Heart left ventricle (tissue), 16 donors: Measurements from ENCODE around the gene TMEM234. TPM values are rescaled to one million over a fixed set of nuclear protein-coding genes. Genes with fewer than 3 reads are reported as not detected.

ENCODE experiments used
- ATAC-seq, 4 donors: fragments of 200-7000 bp; cut with Tn5 transposase; one replicate each; pipeline ENCODE4 v1.9.1; 2020 to 2022; ENCODE audit warnings: moderate library complexity in 4 of 4, mild to moderate bottlenecking in 3 of 4, moderate number of reproducible peaks in 1 of 4
- DNase-seq, 5 donors: peaks; one replicate each; pipeline ENCODE4 v3.0.0-alpha.2; 2020
- H3K27ac ChIP-seq, 12 donors: fragments of 200-600 bp; sonication (generic) in 4 of 12; one replicate each; pipeline versions ENCODE4 v1.5.0 to v1.8.0; 2016 to 2022; ENCODE audit warnings: mild to moderate bottlenecking in 2 of 12
- H3K27me3 ChIP-seq, 9 donors: fragments of 200-600 bp; sonication (generic) in 2 of 9; one replicate each; pipeline versions ENCODE4 v1.5.1 to v1.8.0; 2016 to 2022; ENCODE audit warnings: mild to moderate bottlenecking in 3 of 9
- H3K36me3 ChIP-seq, 9 donors: fragments of 200-600 bp; sonication (generic) in 2 of 9; one replicate each; pipeline versions ENCODE4 v1.5.0 to v1.8.0; 2018 to 2022; ENCODE audit warnings: mild to moderate bottlenecking in 2 of 9
- H3K4me1 ChIP-seq, 12 donors: fragments of 200-600 bp; sonication (generic) in 4 of 12; one replicate each; pipeline versions ENCODE4 v1.5.0 to v1.8.0; 2016 to 2022; ENCODE audit warnings: mild to moderate bottlenecking in 3 of 12
- H3K4me3 ChIP-seq, 12 donors: fragments of 200-600 bp; sonication (generic) in 4 of 12; one replicate each; pipeline versions ENCODE4 v1.5.0 to v1.8.0; 2017 to 2022; ENCODE audit warnings: mild to moderate bottlenecking in 9 of 12, moderate library complexity in 4 of 12
- H3K9me3 ChIP-seq, 12 donors: fragments of 200-600 bp; sonication (generic) in 4 of 12; one replicate each; pipeline versions ENCODE4 v1.5.0 to v1.8.0; 2016 to 2022; ENCODE audit warnings: mild to moderate bottlenecking in 1 of 12
- CTCF ChIP-seq, 12 donors: fragments of 200-600 bp; sonication (generic) in 4 of 12; IDR thresholded peaks; one replicate each; pipeline versions ENCODE4 v1.5.0 to v1.8.0; 2018 to 2022; ENCODE audit warnings: antibody characterized with exemption in 12 of 12, mild to moderate bottlenecking in 5 of 12
- POLR2A ChIP-seq, 2 donors: fragments of 450-650 bp; IDR thresholded peaks; one replicate each; pipeline ENCODE4 v1.6.1; 2017; ENCODE audit warnings: antibody characterized with exemption in 2 of 2, mild to moderate bottlenecking in 2 of 2, moderate library complexity in 2 of 2
- WGBS, 4 donors: extraction: QIAGEN DNeasy Blood & Tissue Kit in 2 of 4; methylation state at CpG; one replicate each; pipeline versions ENCODE4 v1.1.5 to v1.1.7; 2013 to 2018; 5-methylcytosine and 5-hydroxymethylcytosine counted together
- intact Hi-C, 10 donors: fragments of 100-400 bp; cut with DNase I; formaldehyde crosslinking; loops; one replicate each; pipeline versions ENCODE4 v1.11.1 to v1.14.2; 2022
- polyA plus RNA-seq, 2 donors: library from polyadenylated mRNA; stranded (reverse); fragments of 200-250 nt; gene quantifications; one replicate each; pipeline ENCODE4 v1.2.3, GENCODE V29; 2013
- total RNA-seq, 9 donors: library from RNA; depleted of rRNA in 2 of 9; stranded (reverse); fragments of >200 nt in 2 of 9; fragmentation: NEBNext Ultra II Directional in 3 of 9; extraction: Animal tissue kit (Norgen Biotek cat#: 25700) in 3 of 9; gene quantifications; one replicate each; pipeline versions ENCODE4 v1.1.0 to v1.2.4, GENCODE V29; 2016 to 2023
- donor health status: ischemic (EF 13 %, LVEDD 7.1; RV severe dilation, severe dysfunction).
- donor health status: healthy with polysubstance abuse.
- donor health status: DM: no; HTN: yes; CAD: no.
- donor health status: DM: no; HTN: no; CAD: no.
- donor health status: ischemic (EF 25% LVEDD 6.9; RV normal size, moderate dysfunction).
- donor health status: ischemic (EF 25% LVEDD 5.7; RV mildly dilated, moderate dysfunction).
- donor health status: healthy.
- donor health status: DM: yes; HTN: yes; CAD: no.
- donor health status: ischemic (EF 35%, LVEDD 5.7; RV mildly dilated, moderate dysfunction).
- donor health status: nonischemic (EF 11% LVEDD 7.7; RV severe dilation, severe dysfunction).
- donor health status: DM: yes; HTN: yes; CAD: no.
- donor health status: PGD.
- donor health status: ischemic (EF 29% LVEDD 5.4; RV normal size, mild dysfunction).
- donor health status: nonischemic (EF 23%, LVEDD 6.1; RV moderate dilation, normal function).

TMEM234 gene
- total and polyA plus RNA-seq, 11 donors = 7.7 to 19.8 (median 10.8) TPM

GRCh38 chr1:32172621-32173245, 49.4 kb downstream of the TMEM234 start:
- H3K9me3 ChIP-seq = no peaks in the 10 kb centered on the region
- H3K27ac ChIP-seq = no peak overlapping the region
- WGBS, 4 donors = 85 to 97% (median 91%) methylated on average over 1 of the region's 1 CpG
- intact Hi-C loops = no loop called here
- peaks cover 0 to 10% (median 0%) of the 10 kb centered on the region in 12 donors for H3K4me1 ChIP-seq
- DNase-seq (no peak), ATAC-seq (no peak)
- H3K4me3 ChIP-seq = no peak overlapping the region
- TF ChIP-seq POLR2A (IDR thresholded peaks at IDR 0.05) = no peak
- no peak for TF ChIP-seq CTCF (IDR thresholded peaks at IDR 0.05)
- H3K36me3 ChIP-seq = peaks cover 0 to 69% (median 62%) of the 10 kb centered on the region in 9 donors
- H3K27me3 ChIP-seq = no peaks in the 10 kb centered on the region

- WGBS, 4 donors = 58 to 68% (median 64%) methylated on average over 4 of the region's 4 CpGs
- intact Hi-C loops = no loop called here
- TF ChIP-seq POLR2A (IDR thresholded peaks at IDR 0.05) = no peak
- no peak for TF ChIP-seq CTCF (IDR thresholded peaks at IDR 0.05)
- ATAC-seq = no peak
- Histone ChIP-seq H3K4me1 (peaks cover 0 to 10% (median 0%) of the 10 kb centered on the region in 12 donors), H3K9me3 (no peaks in the 10 kb centered on the region), H3K27ac (no peak overlapping the region), H3K27me3 (no peaks in the 10 kb centered on the region), H3K4me3 (no peak overlapping the region), H3K36me3 (peaks cover 0 to 86% (median 79%) of the 10 kb centered on the region in 9 donors)
- no peak for DNase-seq
Measured at GRCh38 chr1:32170991-32171390, 51.2 kb downstream of the TMEM234 start.

Other genes with a start within 250 kb of the TMEM234 start
- 10 to 100 TPM; 45.2 to 79.3 (median 68.5) TPM for gene KHDRBS1, start 208.5 kb downstream of the TMEM234 start, total RNA-seq
- gene KHDRBS1, start 208.5 kb downstream of the TMEM234 start, polyA plus RNA-seq = 10 to 100 TPM; 33.0 to 58.6 TPM
- 10 to 100 TPM in 1 of 9 donors, 1 to 10 TPM in 8; 2.7 to 15.1 (median 6.3) TPM for gene TMEM39B, start 149.4 kb downstream of the TMEM234 start, total RNA-seq
- 1 to 10 TPM; 4.5 to 6.8 TPM for gene TMEM39B, start 149.4 kb downstream of the TMEM234 start, polyA plus RNA-seq
- 10 to 100 TPM; 58.4 to 99.2 (median 78.6) TPM for gene KPNA6, start 114.3 kb downstream of the TMEM234 start, total RNA-seq
- 10 to 100 TPM; 10.2 to 28.1 TPM for gene KPNA6, start 114.3 kb downstream of the TMEM234 start, polyA plus RNA-seq
- gene TXLNA, start 42.7 kb downstream of the TMEM234 start, total RNA-seq = 10 to 100 TPM; 13.2 to 35.9 (median 18.6) TPM
- gene TXLNA, start 42.7 kb downstream of the TMEM234 start, polyA plus RNA-seq = 10 to 100 TPM in 1 of 2 donors, 1 to 10 TPM in 1; 8.7 to 21.5 TPM
- gene CCDC28B, start 21.8 kb downstream of the TMEM234 start, total RNA-seq = 10 to 100 TPM; 12.5 to 23.7 (median 16.5) TPM
- 10 to 100 TPM; 19.0 to 40.2 TPM for gene CCDC28B, start 21.8 kb downstream of the TMEM234 start, polyA plus RNA-seq
- gene IQCC, start 16.7 kb downstream of the TMEM234 start, total RNA-seq = 1 to 10 TPM in 2 of 9 donors, under 1 TPM in 7; 0.56 to 1.9 (median 0.74) TPM
- gene IQCC, start 16.7 kb downstream of the TMEM234 start, polyA plus RNA-seq = under 1 TPM; 0.83 to 0.95 TPM
- gene DCDC2B, start 13.3 kb downstream of the TMEM234 start, total RNA-seq = not detected
- gene DCDC2B, start 13.3 kb downstream of the TMEM234 start, polyA plus RNA-seq = not detected
- 100 to 1,000 TPM in 7 of 9 donors, 10 to 100 TPM in 2; 94.8 to 191 (median 119) TPM for gene EIF3I, start 54 bp upstream of the TMEM234 start, total RNA-seq
- gene EIF3I, start 54 bp upstream of the TMEM234 start, polyA plus RNA-seq = 100 to 1,000 TPM; 140 to 388 TPM
- gene FAM167B, start 24.9 kb upstream of the TMEM234 start, total RNA-seq = 10 to 100 TPM in 1 of 9 donors, 1 to 10 TPM in 8; 2.0 to 13.7 (median 3.8) TPM
- gene FAM167B, start 24.9 kb upstream of the TMEM234 start, polyA plus RNA-seq = 10 to 100 TPM in 1 of 2 donors, 1 to 10 TPM in 1; 7.7 to 14.1 TPM
- 1 to 10 TPM in 2 of 9 donors, under 1 TPM in 4, not detected in 3; 0.37 to 7.6 (median 0.72) TPM for gene LCK, start 28.9 kb upstream of the TMEM234 start, total RNA-seq
- gene LCK, start 28.9 kb upstream of the TMEM234 start, polyA plus RNA-seq = under 1 TPM; 0.34 to 0.40 TPM
- gene HDAC1, start 69.7 kb upstream of the TMEM234 start, total RNA-seq = 10 to 100 TPM; 22.0 to 46.6 (median 29.3) TPM
- 10 to 100 TPM; 20.0 to 37.6 TPM for gene HDAC1, start 69.7 kb upstream of the TMEM234 start, polyA plus RNA-seq
- gene MARCKSL1, start 113.9 kb upstream of the TMEM234 start, total RNA-seq = 10 to 100 TPM in 7 of 9 donors, 1 to 10 TPM in 2; 6.8 to 44.0 (median 12.1) TPM
- gene MARCKSL1, start 113.9 kb upstream of the TMEM234 start, polyA plus RNA-seq = 10 to 100 TPM in 1 of 2 donors, 1 to 10 TPM in 1; 8.1 to 29.8 TPM
- 1 to 10 TPM; 1.2 to 4.4 (median 2.1) TPM for gene FAM229A, start 140.1 kb upstream of the TMEM234 start, total RNA-seq
- 1 to 10 TPM; 1.4 to 4.0 TPM for gene FAM229A, start 140.1 kb upstream of the TMEM234 start, polyA plus RNA-seq
- 1 to 10 TPM in 6 of 9 donors, under 1 TPM in 1, not detected in 2; 0.72 to 2.6 (median 1.7) TPM for gene TSSK3, start 140.2 kb upstream of the TMEM234 start, total RNA-seq
- gene TSSK3, start 140.2 kb upstream of the TMEM234 start, polyA plus RNA-seq = 1 to 10 TPM in 1 of 2 donors, under 1 TPM in 1; 0.37 to 3.1 TPM
- 10 to 100 TPM; 35.6 to 53.2 (median 44.5) TPM for gene BSDC1, start 172.1 kb upstream of the TMEM234 start, total RNA-seq
- 10 to 100 TPM; 25.1 to 46.9 TPM for gene BSDC1, start 172.1 kb upstream of the TMEM234 start, polyA plus RNA-seq
- under 1 TPM in 1 of 9 donors, not detected in 8; 0.02 TPM for gene ZBTB8B, start 242.7 kb upstream of the TMEM234 start, total RNA-seq
- gene ZBTB8B, start 242.7 kb upstream of the TMEM234 start, polyA plus RNA-seq = under 1 TPM in 1 of 2 donors, not detected in 1; 0.01 TPM